Stimulated activated CD8-positive, alpha-beta memory T cell treated with anti-CD3 and anti-CD28 coated beads, Interleukin-7, amount 100 ng/mL, for 4 hours (primary cell): Measurements from ENCODE around the gene EPN1.

ENCODE experiments used
- DNase-seq, 2 donors: peaks; one replicate each; pipeline ENCODE4 v3.0.0-alpha.2; 2020; ENCODE audit warnings: low read depth in 2 of 2

The EPN1 gene

DNA sequence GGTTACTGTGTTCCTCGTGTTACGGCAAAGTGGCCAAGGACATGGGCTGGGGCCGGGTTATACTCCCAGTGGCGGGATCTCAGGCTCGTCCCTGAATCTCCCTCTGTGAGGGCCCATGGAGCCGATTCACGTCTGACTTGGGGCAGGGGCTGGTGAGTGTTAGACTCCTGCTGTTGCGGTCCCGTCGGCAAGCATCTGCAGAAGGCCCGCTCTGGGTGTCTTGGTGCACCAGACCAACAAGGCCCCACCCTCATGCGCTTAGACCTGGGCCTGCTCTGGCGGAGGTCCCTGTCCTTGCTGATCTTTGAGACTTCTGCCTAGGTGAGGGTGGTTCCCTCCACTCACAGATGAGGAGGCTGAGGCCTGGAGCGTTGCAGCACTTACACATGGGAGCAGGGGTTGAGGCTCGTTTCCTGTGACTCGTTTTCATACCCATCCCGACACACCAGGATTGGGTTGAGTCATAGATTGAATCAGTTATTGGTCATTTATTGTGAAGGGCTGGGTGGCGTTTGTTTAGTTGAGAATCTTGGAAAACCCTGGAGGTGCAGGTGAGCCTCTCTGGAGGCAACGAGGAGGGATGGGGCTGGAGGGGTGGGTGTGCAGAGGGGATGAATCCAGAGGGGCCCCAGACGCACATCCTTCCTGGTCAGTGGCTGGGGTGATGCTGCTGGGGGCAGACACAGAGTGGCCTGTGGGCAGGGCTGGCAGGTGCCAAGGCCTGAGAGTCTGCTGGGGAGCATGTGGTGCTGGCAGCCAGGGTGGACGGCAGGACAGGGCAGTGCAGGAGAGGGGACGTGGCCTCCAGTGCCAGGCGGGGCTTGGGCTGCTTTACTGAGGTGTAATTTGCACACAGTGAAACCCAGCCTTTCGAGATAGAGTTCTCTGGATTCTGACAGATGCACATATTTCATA lies 4.6 kb downstream of the EPN1 start:
- no peak for DNase-seq

DNA sequence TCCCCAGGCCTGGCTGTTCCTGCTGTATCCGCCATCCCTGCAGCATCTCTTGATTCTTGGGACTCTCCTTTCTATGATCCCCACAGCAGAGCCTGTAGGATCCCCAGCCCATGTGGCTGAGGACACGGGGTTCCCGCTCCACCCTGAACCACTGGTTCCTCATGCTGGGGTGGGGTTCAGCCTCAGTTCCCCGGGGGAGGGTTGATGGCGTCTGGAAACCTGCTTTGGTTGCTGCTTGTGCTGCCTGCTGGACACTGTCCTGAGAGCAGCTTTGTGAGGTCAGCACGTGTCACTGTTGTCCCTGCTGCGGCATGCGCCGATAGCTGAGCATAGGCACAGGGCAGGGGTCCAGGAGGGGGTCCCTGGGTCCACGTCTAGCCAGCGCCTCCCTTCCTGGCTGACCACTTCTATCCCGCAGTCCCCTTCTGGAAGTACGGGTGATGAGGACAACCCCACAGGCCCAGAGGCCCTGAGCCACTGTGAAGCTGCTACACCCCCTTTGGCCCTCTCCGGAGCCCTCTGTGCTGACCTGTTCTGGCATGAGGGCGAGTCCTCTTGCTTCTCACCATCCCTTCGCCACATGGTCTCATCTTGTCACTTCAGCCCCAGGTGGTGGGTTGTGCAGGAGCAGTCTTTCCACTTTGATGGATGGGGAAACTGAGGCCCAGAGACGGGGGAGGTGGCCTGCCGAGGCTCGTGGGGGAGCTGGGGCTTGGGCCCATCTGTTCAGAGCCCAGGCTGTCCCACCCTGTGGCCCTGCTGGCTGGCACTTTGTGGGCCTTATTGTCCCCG lies 5.5 kb downstream of the EPN1 start:
- no peak for DNase-seq

DNA sequence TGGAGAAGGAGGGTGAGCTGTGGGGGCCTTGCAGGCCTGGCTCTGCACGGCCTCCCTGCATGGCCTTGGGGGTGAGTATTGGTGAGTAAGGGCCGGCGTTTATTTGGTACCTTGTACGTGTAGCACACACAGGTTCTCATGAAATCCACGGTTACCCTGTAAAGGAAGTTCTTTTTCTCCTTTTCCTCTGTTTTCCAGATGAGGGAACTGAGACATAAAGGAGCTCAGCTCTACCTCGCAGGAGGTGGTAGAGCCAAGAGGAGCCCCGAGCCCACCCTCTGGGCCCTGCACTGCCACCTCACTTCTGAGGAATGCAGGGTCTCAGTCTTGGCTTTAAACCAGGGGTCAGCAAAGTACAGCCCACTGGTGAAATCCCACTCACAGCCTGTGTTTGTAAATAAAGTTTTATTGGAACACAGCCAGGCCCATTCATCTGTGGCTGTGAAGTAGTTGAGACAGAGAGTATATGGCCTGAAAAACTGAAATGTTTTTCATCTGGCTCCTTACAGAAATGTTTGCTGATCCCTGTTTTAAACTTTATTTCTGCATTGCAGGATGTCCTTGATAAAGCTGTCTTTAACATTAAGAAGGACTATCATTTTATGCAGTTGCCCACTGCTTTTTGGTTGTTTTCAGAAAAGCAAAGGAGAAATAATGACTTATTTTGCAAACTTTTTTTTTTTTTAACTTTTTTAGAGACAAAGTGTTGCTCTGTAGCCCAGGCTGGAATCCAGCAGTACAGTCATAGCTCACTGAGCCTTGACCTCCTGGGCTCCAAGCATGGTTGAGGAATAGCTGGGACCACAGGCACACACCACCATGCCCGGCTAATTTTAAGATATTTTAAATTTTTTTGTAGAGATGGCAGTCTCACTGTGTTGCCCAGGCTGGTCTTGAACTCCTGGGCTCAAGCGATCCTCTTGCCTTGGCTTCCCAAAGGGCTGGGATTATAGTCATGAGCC lies 6.4 kb downstream of the EPN1 start:
- DNase-seq = no peak

DNA sequence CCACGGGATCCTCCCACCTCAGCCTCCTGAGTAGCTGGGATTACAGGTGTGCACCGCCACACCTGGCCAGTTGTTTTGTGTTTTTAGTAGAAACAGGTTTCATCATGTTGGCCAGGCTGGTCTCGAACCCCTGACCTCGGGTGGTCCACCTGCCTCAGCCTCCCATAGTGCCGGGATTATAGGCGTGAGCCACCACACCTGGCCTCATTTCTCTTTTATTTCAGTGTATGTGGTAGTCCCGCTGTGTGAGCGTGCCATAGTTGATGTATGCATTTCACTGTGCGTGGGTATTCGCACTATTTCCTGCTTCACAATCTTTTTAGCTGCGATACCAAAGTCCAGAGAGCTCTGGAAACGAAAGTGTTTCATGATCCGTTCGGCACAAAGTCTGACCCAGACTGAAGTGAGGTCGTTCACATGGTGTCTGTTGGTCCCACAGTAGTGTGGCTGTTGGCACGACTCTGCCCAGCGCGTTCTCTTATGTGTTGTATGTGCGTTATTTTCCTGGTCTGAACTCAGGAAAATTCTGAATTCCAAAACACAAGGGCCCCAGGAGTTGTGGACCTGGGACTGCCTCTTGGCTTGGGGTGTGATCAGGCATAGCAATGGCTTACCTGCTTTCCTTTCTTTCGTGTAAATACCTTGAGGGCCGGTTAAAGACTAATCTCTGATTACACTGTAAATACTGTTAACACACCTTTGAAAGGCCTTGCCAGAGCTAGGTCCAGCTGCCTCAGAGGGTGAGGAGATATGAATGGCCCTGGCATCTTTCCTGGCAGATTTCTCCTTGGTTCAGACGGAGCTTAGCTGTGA lies 8.6 kb downstream of the EPN1 start:
- no peak for DNase-seq

DNA sequence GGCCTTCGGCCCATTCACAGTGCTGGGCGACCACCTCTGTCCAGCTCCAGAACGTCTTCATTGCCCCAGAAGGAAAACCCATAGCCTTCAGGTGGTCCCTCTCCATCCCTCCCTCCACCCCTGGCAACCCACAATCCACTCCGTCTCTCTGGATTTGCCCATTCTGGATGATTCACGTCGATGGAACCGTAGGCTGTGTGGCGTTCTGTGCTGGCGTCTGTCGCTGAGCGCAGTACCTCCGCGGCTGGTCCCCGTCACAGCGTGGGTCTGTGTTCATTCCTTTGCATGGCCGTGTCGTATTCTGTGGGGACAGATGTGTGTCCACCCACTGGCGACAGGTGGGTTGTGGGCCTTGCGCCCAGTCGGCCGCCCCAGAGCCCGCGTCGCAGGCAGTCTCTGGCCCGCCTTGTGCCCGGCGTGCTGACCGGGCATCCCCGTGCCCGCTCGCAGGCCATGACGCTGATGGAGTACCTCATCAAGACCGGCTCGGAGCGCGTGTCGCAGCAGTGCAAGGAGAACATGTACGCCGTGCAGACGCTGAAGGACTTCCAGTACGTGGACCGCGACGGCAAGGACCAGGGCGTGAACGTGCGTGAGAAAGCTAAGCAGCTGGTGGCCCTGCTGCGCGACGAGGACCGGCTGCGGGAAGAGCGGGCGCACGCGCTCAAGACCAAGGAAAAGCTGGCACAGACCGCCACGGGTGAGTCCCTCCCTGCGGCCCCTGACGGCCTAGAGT lies 10.1 kb downstream of the EPN1 start:
- no peak for DNase-seq

DNA sequence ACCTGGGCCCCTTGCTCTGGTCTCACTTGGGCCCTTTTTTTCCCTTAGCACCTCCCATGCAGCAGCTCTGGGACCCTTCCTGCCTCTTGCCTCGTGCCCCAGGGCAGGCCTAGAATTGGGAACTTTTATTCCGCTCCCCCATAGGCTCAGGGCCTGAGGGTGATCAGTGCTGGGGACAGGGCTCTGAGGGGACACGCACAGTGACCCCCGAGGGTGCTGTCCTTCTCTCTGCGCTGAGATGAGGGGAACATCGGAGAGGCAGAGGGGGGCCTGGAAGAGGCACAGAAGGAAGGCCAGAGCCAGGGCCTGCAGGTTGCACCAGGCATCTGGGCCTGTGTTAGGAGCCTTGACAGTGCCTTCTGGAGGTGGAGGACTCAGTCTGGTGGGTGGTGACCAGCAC lies 10.8 kb downstream of the EPN1 start:
- DNase-seq = no peak

DNA sequence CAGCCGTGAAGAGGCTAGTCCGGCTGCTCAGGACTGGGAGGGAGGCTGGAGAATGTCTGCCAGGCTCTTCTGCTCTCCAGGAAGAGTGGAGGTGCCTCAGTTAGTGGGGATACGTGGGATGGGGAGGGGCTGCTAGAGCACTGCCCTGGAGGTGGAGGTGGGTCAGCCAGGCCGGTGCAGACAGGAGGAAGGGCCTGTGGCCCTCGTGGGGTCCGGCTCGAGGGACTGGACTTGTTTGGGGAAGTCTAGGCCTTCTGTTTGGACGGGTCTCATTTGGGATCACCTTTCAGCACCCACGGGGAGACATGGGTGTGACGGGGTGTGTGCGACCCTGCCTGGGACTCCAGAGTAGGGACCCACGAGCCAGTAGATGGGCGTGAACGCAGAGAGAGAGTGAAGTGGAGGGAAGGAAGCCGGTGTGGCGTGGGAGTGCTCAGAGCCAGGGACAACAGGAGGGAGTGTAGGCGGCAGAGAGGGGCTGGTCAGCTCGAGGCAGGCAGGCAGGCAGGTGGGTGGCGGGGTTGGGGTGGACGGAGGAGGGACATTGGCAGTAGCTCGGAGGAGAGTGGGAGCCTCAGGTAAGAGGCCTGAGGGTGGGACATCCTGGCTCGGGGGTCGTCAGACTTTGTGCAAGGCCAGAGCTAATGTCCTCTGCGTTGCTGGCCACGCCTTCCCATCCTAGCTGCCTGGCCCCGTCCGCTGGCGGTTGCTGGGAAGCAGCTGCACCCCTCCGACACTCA lies 11.5 kb downstream of the EPN1 start:
- no peak for DNase-seq

DNA sequence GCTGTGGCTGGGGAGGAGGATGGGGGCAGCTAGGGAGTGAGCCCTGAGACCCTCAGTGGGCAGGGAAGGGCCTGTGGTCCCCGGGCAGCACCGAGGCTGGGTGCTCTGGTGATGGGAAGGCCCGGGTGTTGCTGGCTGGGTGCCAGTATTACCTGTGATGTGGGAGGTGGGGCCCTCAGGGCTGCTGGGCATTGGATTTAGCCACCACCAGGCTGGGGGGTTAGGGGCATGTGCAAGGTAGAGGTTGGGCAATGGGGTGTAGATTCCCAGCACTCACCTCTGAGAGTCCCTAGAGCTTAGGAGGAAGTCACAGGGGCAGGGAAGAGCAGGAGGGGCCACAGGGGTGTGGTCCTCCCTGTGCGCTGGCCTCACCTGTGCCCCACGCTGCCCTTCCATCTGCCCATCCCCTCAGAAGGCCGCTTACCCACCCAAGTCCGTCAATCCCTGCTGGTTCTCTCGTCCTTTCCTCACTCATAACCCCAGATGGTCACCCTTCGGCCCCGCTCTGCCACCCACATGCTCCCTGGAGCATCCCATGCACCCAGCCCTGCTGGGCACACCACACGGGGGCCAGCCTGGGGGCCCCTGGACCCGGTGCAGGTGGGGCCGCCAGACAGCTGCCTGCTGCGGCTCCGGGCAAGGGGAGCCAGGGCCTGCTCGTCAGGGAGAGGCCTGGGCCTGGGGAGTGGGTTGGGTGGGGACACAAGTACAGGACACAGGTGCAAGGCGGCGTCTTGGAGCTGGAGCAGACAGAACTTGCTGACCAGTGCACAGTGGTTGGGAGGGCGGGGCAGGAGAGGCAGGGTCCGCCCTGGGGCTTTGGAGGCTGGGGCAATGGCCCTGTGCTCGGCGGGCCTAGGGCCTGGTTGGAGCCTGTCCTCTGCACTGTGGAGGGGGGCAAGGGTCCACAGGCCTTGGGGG lies 12.5 kb downstream of the EPN1 start:
- no peak for DNase-seq

DNA sequence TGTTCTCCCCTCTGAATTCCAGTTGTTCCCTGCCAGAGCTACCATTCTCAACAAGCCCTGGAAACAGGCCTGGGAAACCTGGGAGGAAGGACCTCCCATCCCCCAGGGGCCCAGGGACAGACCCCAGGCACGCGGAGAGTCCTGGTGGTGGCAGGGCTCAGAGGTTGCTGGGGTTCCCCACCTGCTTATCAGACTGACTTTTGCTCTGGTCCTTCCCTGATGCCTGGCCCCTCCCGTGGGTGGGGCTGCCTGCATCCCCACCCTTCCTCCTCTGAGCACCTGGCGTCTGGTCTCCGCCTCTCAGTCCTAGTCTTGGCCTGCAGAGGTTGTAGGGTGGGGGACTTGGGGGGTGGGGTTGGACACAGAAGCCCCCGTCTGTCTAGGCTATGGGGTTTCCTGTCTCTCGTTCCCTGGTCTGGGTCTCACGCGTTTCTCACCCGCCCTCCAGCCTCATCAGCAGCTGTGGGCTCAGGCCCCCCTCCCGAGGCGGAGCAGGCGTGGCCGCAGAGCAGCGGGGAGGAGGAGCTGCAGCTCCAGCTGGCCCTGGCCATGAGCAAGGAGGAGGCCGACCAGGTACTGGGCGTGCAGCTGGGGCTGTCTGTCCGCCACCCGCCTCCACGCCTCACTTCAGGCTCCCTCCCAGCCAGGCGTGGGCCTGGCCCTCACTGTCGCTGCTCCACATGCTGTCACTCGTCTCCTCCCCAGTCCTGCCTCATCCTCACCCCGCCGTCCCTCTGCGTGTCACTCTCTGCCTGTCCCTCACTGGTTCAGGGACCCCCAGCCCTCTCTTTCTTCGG lies 13.6 kb downstream of the EPN1 start:
- DNase-seq = no peak

DNA sequence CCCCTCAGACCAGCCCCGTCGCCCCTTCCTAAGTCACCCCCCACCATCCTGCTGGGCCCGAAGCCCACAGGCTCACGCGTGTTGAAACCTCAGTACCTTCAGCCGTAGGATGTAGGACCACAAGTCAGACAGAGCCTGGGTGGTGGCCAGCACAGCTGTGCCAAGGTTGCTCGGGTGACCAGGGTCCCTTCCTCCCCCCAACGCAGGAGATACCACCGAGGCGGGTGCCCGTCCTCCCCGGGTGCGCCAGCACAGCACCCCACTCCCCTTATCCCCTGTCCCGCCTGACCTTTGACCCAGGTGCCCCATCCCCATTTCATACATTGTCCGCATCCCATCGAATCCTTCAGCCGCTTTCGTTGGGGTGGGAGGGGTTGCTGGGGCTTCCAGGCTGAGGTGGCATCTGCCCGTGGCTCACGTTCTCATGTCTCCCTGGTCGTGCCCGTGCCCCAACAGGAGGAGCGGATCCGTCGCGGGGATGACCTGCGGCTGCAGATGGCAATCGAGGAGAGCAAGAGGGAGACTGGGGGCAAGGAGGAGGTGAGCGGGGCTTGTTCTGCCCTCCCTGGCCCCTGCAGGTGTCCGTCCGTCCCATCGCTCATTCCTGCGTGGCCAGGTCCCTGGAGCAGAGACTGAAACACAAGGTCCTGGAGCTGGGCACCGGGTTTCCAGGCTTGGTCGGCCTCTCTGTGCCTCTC lies 14.5 kb downstream of the EPN1 start:
- no peak for DNase-seq

DNA sequence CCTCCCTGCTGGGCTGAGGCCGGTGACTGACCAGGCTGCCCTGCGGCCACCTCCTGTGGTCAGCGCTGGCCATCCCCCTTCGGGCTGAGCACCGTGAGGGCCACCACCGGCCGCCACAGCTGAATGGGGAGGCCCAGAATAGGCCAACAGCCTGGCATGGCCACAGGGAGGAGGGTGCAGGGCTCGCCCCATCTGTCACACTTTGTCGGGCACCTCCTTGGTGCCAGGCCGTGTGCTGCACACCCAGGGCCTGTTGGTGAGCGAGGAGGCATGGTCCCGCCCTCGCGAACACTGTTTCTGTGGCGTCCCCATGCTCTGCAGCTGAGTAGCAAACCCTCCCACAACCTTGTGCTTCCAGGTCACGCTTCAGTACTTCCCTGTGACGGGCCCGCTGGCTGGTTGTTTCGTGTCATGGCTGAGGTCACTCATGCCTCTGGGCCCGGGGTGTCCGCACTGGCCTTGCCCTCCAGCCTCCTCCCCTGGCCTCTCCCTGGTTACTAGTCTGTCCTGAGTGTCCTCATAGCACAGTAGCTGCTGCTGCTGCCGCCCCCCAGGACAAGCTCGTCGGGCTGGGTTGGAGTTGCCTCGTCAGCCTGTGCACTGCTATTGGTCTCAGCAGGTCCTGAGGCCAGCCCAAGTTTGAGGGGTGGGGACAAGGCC lies 15.2 kb downstream of the EPN1 start:
- DNase-seq = no peak

DNA sequence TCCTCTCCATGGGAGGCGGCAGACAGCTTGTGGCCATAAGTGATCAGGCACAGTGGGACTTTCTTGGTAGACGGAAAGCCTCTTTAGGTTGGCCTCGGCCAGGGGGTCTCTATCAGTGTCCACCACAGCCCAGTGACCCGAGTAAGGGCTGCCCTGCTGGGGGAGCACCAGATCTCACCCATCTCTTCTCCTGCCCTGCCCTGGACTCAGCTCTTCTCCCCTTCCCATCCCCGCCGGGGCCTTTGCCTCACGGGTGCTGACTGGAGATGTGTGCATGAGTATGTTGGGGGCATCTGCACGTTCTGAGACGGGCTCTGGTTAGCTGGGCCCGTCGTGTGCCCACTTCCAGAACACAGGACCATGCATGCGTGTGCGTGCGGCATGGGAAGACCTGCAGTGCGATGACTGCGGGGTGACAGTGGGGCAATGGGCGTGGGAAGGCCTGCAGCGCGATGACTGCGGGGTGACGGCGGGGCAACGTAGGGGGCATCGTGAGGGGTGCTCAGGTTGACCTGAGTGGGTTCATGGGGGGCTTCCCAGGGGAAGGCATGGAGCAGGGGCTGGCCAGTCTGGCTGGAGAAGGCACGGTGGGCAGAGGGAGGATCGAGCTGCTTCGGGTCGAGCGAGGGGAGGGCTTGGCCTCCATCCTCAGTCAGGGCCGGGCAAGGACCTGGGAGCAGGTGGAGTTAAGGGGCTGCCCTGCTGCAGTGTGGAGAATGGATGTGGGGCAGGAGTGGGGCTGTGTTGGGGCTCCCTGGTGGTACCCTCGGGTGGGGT lies 15.9 kb downstream of the EPN1 start:
- DNase-seq = no peak

DNA sequence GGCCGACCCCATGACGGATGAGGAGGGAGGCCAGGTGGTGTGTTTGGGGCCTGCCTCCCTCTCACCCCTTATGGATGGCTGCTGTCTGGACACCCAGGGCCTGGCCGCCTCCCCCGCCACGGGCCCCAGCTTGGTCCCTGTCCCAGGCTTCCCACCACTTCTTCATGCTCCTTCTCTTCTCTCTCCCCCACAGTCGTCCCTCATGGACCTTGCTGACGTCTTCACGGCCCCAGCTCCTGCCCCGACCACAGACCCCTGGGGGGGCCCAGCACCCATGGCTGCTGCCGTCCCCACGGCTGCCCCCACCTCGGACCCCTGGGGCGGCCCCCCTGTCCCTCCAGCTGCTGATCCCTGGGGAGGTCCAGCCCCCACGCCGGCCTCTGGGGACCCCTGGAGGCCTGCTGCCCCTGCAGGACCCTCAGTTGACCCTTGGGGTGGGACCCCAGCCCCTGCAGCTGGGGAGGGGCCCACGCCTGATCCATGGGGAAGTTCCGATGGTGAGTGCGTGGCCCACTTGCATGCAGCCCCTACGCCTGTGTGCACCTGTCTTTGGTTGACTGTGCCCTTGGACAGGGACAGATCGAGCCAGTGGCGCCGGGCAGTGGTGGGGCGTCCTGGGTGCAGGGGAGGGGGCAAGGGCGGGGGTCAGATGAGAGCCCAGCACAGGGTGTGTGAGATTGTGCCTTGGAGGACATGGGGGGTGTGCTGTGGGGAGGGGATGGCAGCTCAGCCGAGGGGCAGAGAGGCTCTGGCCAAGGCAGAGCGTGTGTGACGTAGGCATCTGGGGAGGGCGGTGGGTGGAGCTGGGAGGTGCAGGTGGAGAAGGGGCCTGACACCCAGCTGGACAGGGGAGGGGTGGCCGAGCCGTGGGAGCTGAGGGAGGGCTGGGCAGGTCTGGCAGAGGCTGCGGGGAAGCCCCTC lies 16.8 kb downstream of the EPN1 start:
- no peak for DNase-seq

DNA sequence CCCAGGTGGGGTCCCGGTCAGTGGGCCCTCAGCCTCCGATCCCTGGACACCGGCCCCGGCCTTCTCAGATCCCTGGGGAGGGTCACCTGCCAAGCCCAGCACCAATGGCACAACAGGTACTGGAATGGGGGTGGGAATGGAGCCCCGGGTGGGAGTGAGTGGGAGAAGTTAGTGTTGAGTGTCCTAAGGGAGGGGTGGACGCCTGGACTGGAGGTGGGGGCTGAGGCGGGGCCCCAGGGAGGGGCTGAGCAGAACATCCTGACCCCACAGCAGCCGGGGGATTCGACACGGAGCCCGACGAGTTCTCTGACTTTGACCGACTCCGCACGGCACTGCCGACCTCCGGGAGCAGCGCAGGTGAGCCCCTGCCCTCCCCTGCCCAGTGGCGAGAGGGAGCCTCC lies 17.7 kb downstream of the EPN1 start:
- DNase-seq = no peak
